Breast epithelium (tissue), 4 donors: ENCODE results near the gene ABO. TPM values are rescaled to one million over a fixed set of nuclear protein-coding genes. Genes with fewer than 3 reads are reported as not detected.
"Not testable (repeated sequence)": the region's sequence is repeated elsewhere in the genome, so short reads cannot be mapped to it uniquely, and the experiment has no call there.

Source experiments
- DNase-seq, 2 donors: peaks; one replicate each; pipeline ENCODE4 v3.0.0-alpha.2; 2019; ENCODE audit warnings: low spot score in 2 of 2
- H3K27ac ChIP-seq, 2 donors: fragments of 200-600 bp; sonication (generic) in 1 of 2; one replicate each; pipeline ENCODE4 v1.5.1; 2016 to 2019; ENCODE audit warnings: mild to moderate bottlenecking in 1 of 2
- H3K27me3 ChIP-seq, 2 donors: fragments of 200-600 bp; sonication (generic) in 1 of 2; one replicate each; pipeline versions ENCODE4 v1.5.1 to v1.6.0; 2017 to 2019; ENCODE audit warnings: control low read depth in 1 of 2, mild to moderate bottlenecking in 1 of 2
- H3K36me3 ChIP-seq: fragments of 200-600 bp; one replicate; pipeline ENCODE4 v1.5.1; 2019
- H3K4me1 ChIP-seq, 2 donors: fragments of 200-600 bp; sonication (generic); one replicate each; pipeline ENCODE4 v1.5.1; 2016 to 2019; ENCODE audit warnings: control low read depth in 1 of 2
- H3K4me3 ChIP-seq, 3 donors: fragments of 200-600 bp; sonication (generic); 1 replicate in 2 of 3; 2 replicates in 1 of 3; pipeline ENCODE4 v1.5.1; 2016 to 2019; ENCODE audit warnings: mild to moderate bottlenecking in 3 of 3, moderate library complexity in 2 of 3
- H3K9me3 ChIP-seq, 2 donors: fragments of 200-600 bp; sonication (generic) in 1 of 2; one replicate each; pipeline ENCODE4 v1.5.1; 2016 to 2019; ENCODE audit warnings: control low read depth in 1 of 2
- POLR2A ChIP-seq: fragments of 450-650 bp; IDR thresholded peaks from one replicate; pipeline ENCODE4 v1.6.1; 2016; ENCODE audit warnings: antibody characterized with exemption, mild to moderate bottlenecking, moderate library complexity
- POLR2AphosphoS5 ChIP-seq, 3 donors: sonication (generic); formaldehyde crosslinking; IDR thresholded peaks; one replicate each; pipeline ENCODE4 v1.6.1; 2017; ENCODE audit warnings: antibody characterized with exemption in 3 of 3
- intact Hi-C: fragments of 100-400 bp; cut with DNase I; formaldehyde crosslinking; loops from one replicate; pipeline ENCODE4 v1.15.1; 2023; ENCODE audit warnings: low total_unique reads
- total RNA-seq, 3 donors: library from RNA; depleted of rRNA; stranded (reverse); fragments of >200 nt; gene quantifications; one replicate each; pipeline ENCODE4 v1.1.0, GENCODE V29; 2016
- TF ChIP-seq, protein P1 (sequence below), 3 donors: fragments of 450-650 bp; IDR thresholded peaks; one replicate each; pipeline ENCODE4 v1.5.1; 2016 to 2017; ENCODE audit warnings: antibody characterized with exemption in 3 of 3, mild to moderate bottlenecking in 3 of 3, moderate library complexity in 3 of 3

ABO gene
- total RNA-seq, 3 donors from 2014 or later: 1.1 to 3.9 (median 2.8) TPM

DNA sequence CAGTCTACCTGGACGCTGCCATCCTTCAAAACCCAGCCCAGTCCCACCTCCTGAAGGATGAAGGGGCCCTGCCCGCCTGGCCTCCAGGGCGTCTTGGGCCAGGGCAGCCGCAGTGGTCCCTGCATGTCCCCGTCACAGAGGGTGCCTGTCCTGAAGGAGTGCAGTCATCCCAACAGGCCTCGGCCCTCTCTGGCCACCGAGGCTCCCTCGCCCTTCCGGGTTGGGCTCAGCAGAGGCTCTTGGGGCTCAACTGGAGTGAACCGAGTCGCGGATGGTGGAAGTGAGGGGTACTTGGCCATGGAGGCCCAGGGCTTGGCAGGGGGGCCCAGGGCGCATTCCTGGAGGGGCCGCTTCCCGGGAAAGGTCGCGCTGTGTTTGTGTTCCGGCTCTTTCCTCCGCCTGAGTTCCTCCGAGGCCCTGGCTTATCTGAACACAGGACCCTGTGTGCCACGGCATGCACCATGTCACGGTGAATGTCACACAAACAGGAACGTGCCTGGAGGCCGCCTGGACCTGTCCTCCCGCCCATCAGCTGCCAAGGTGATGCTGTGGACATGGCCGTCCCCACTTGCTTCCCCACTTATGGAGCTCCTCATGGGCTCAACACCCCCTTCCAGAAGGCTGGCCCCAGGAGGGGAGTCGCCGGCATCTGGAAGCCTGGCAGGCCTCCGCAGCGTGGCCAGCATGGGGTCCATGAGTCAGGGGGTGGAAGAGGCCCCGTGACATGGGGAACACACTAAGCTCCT, 40.3 kb downstream of the ABO start:
- peak in 1 of 2 donors; percentile 2 for DNase-seq
- peak overlapping the region in 1 of 2 donors; percentile 55 for H3K27ac ChIP-seq
- no peak for TF ChIP-seq POLR2A
- TF ChIP-seq POLR2AphosphoS5 (IDR thresholded peaks at IDR 0.05): no peak
- TF ChIP-seq, protein P1, sequence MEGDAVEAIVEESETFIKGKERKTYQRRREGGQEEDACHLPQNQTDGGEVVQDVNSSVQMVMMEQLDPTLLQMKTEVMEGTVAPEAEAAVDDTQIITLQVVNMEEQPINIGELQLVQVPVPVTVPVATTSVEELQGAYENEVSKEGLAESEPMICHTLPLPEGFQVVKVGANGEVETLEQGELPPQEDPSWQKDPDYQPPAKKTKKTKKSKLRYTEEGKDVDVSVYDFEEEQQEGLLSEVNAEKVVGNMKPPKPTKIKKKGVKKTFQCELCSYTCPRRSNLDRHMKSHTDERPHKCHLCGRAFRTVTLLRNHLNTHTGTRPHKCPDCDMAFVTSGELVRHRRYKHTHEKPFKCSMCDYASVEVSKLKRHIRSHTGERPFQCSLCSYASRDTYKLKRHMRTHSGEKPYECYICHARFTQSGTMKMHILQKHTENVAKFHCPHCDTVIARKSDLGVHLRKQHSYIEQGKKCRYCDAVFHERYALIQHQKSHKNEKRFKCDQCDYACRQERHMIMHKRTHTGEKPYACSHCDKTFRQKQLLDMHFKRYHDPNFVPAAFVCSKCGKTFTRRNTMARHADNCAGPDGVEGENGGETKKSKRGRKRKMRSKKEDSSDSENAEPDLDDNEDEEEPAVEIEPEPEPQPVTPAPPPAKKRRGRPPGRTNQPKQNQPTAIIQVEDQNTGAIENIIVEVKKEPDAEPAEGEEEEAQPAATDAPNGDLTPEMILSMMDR (IDR thresholded peaks at IDR 0.05): no peak
- no peaks in the 10 kb centered on the region for H3K27me3 ChIP-seq
- no peaks in the 10 kb centered on the region for H3K9me3 ChIP-seq
- intact Hi-C loops: no loop called here
- no peak overlapping the region for H3K4me3 ChIP-seq
- no peaks in the 10 kb centered on the region for H3K36me3 ChIP-seq
- no peaks in the 10 kb centered on the region for H3K4me1 ChIP-seq

DNA sequence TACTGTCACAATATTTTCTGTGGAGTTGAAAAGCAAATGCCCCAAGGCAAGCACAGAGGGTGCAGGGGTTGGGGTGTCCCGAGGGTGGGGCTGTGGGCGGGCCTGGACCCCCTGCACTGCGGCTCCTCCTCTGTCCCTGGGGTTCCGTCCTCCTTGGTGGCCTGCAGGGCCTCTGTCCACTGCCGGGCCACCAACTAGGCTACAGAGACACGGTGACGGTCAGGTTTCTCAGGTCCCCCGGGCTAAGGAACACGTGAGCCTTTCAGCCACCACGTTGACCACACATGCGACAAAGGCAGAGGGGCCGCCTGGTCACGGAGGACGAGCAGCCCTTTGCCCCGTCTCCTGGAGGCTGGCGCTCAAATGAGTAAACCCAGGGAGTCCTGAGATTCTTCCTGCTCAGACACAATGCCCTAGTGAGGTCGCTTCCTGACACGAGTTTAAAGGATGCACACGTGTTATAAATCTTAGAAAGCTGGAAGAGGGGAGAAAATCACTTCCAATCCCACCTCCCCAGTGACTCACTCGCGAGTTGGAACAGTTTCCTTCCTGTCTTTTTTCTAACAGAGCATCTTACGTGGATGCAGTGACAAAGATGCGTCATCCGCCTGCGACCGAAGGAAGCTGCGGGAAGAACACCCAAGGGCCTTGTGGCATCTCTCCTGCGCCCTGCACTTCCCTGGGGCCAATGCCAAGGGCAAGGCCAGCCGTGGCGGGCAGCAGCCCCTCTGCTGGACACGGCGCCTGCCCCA, 41.1 kb downstream of the ABO start:
- Histone ChIP-seq H3K9me3 (no peaks in the 10 kb centered on the region), H3K27me3 (no peaks in the 10 kb centered on the region), H3K27ac (peak overlapping the region in 1 of 2 donors; percentile 55), H3K36me3 (no peaks in the 10 kb centered on the region), H3K4me1 (no peaks in the 10 kb centered on the region), H3K4me3 (no peak overlapping the region)
- intact Hi-C loops: no loop called here
- peak in 1 of 2 donors; percentile 5 for DNase-seq
- TF ChIP-seq POLR2AphosphoS5 (IDR thresholded peaks at IDR 0.05): no peak
- TF ChIP-seq POLR2A: no peak
- TF ChIP-seq, protein P1 (IDR thresholded peaks at IDR 0.05): no peak

DNA sequence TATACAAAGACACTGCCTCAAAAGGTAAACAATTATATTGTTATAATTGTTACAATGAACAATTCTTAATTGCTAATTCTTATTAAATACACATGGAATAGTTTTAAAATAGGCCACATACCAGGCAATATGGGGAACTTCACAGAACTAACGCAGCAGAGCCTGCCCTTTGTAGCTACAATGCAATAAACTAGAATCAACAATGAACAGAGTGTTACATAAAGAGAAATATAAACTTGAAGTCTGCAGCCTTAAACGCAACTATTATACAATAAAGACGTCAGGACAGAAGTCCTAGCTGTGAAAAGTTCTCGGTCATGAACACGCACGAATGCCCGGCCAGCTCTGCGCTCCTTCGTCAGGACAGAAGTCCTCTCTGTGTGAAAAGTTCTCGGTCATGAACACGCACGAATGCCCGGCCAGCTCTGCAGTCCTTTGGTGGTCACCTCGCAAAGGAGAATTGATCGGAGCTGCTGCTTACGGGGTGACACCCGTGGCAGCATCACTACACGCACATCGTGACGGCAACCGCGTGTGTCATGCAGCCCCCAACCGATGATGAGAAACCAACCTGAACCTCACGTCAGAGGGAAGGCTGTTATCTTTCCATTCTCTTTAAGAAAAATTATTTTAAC, 43.0 kb downstream of the ABO start:
- DNase-seq: peak in 1 of 2 donors; percentile 14
- intact Hi-C loops: not testable (repeated sequence)

DNA sequence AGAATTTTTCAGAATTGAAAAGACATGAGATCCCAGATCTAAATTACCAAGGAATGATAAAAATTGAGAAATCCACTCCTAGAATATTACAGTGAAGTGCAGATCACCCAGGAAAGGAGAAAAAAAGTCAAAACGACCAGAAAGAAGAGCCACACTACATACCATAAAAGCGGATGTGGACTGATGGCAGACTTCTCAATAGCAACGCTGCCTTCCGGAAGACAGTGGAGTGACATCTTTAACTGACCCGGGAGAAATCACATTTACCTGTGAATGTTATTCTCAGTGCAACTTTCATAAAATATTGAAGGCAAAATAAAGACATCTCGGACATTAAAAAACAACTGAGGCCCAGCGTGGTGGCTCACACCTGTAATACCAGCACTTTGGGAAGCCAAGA, 44.5 kb downstream of the ABO start:
- DNase-seq, H3K36me3 ChIP-seq, intact Hi-C loops, H3K27ac ChIP-seq, H3K9me3 ChIP-seq, H3K4me1 ChIP-seq, H3K4me3 ChIP-seq, H3K27me3 ChIP-seq: not testable (repeated sequence)

More for the DNA sequence above, 43.0 kb downstream of the ABO start:
- H3K9me3 ChIP-seq, H3K27ac ChIP-seq, H3K36me3 ChIP-seq, H3K27me3 ChIP-seq, H3K4me1 ChIP-seq, H3K4me3 ChIP-seq: not testable (repeated sequence)

DNA sequence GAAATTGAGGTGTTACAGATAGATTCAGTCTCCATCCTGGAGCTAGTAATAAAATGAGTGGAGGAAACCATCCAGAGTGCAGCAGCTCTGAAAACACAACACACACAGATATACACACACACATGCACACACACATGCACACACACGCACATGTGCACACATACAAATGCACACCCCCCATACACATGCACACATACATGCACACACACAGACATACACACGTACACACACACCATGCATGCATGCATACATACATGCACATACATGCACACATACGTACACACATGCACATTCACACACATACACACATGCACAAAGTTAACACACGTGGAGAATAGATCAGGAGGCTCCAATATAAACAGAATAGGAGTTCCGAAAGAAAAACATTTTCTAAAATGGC, 44.9 kb downstream of the ABO start:
- no peak overlapping the region for H3K4me3 ChIP-seq
- H3K27ac ChIP-seq: no peak overlapping the region
- TF ChIP-seq, protein P1 (IDR thresholded peaks at IDR 0.05): no peak
- no peak for TF ChIP-seq POLR2A
- no peak for TF ChIP-seq POLR2AphosphoS5 (IDR thresholded peaks at IDR 0.05)
- no peaks in the 10 kb centered on the region for H3K4me1 ChIP-seq
- no peak for DNase-seq
- H3K27me3 ChIP-seq: no peaks in the 10 kb centered on the region
- H3K9me3 ChIP-seq: no peaks in the 10 kb centered on the region
- no peaks in the 10 kb centered on the region for H3K36me3 ChIP-seq
- intact Hi-C loops: no loop called here

DNA sequence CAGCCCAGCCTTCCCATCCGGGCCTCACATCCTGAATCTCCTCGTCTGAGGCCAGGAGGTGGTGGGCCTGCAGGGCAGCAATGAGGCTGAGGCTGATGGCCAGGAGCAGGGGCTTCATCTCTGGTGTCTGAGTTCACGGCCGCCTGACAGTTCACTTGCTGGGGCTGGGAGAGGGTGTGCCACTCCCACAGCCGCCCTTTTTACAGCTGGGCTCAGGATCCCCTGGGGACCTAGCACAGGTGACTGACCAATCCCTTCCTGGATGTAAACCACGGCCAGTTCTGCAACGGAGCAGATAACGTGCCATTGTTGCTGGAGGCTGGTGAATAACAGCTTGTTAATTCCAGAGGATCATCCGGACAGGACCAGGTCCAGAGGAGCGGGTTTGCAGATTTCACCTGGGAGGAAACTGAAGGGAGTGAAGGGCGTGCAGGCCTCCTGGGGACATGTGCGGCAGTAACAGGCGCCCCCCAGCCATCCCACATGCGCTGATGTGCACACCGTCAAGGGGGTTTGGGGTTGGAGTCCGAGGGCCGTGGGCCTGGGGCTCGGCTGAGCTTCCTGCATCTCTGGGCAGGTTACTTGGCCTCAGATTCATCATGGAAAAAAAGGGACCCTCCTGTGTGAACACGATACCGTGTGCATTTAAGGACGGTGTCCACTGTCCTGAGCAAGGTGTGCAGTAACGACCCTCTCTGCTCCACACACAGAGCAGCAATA, 46.4 kb downstream of the ABO start:
- DNase-seq, intact Hi-C loops, H3K27me3 ChIP-seq, H3K9me3 ChIP-seq, H3K36me3 ChIP-seq, H3K4me3 ChIP-seq, H3K4me1 ChIP-seq, H3K27ac ChIP-seq: not testable (repeated sequence)

DNA sequence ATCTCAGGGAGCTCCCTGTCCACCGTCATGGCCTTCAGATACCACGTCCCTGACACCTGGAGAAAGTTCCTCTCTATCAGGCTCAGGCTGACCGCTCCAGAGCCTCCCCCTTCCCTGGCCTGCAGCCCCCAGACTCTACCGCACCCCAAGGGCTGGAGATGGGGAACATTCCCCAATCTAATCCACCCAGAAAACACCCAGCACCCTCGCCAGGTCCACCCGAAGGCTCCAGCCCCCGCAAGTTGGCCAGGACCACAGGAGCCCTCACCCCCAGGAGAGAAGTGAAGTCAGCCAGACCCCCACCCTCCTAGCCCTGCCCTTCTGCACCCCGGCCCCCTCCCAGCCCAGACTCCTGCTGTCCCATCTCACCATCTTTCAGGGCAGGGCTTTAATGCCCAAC, 47.0 kb downstream of the ABO start:
- H3K4me3 ChIP-seq, H3K27ac ChIP-seq, H3K9me3 ChIP-seq, H3K27me3 ChIP-seq, intact Hi-C loops, H3K4me1 ChIP-seq, H3K36me3 ChIP-seq: not testable (repeated sequence)
- peak in 1 of 2 donors; percentile 37 for DNase-seq
